Loucy (cell line): Measurements from ENCODE around the gene NUP50.

ENCODE experiments used
- H2AFZ ChIP-seq: fragments of 200-600 bp; sonication (generic); 2 replicates; pipeline ENCODE4 v1.6.0; 2016; ENCODE audit warnings: antibody characterized with exemption, mild to moderate bottlenecking, low read length, moderate library complexity
- H3F3A ChIP-seq: fragments of 200-600 bp; 2 replicates; pipeline ENCODE4 v1.6.0; 2016; ENCODE audit warnings: antibody characterized with exemption, low read depth, mild to moderate bottlenecking
- H3K27me3 ChIP-seq: fragments of 200-600 bp; sonication (generic); 2 replicates; pipeline ENCODE4 v1.6.1; 2014; ENCODE audit warnings: low read length, mild to moderate bottlenecking; ENCODE audit not compliant: insufficient read depth, poor library complexity, severe bottlenecking
- H3K36me3 ChIP-seq: fragments of 200-600 bp; sonication (generic); 2 replicates; pipeline ENCODE4 v1.6.1; 2016; ENCODE audit warnings: low read length; ENCODE audit not compliant: insufficient read depth
- H3K4me1 ChIP-seq: fragments of 200-600 bp; sonication (generic); 2 replicates; pipeline ENCODE4 v1.5.1; 2014; ENCODE audit warnings: low read length, mild to moderate bottlenecking; ENCODE audit not compliant: insufficient read depth, poor library complexity, severe bottlenecking
- H3K4me2 ChIP-seq: fragments of 200-600 bp; sonication (generic); 2 replicates; pipeline ENCODE4 v1.6.0; 2014; ENCODE audit warnings: antibody characterized with exemption, low read length, low read depth, mild to moderate bottlenecking; ENCODE audit not compliant: poor library complexity, severe bottlenecking
- H3K4me3 ChIP-seq: fragments of 200-600 bp; sonication (generic); 2 replicates; pipeline ENCODE4 v1.5.1; 2014; ENCODE audit warnings: low read length, mild to moderate bottlenecking, mixed read lengths; ENCODE audit not compliant: poor library complexity, severe bottlenecking
- H3K79me2 ChIP-seq: fragments of 200-600 bp; sonication (generic); 2 replicates; pipeline ENCODE4 v1.6.1; 2014; ENCODE audit warnings: low read length; ENCODE audit not compliant: insufficient read depth
- H3K9ac ChIP-seq: fragments of 200-600 bp; sonication (generic); 2 replicates; pipeline ENCODE4 v1.6.0; 2014; ENCODE audit warnings: mild to moderate bottlenecking, low read depth, low read length, moderate library complexity; ENCODE audit not compliant: poor library complexity, severe bottlenecking
- H3K9me2 ChIP-seq: fragments of 200-600 bp; sonication (generic); replicated peaks from 2 replicates; pipeline ENCODE4 v1.6.1; 2016; ENCODE audit warnings: low read depth, low read length, mixed read lengths
- H3K9me3 ChIP-seq: fragments of 200-600 bp; sonication (generic); 2 replicates; pipeline ENCODE4 v1.6.1; 2014; ENCODE audit warnings: mild to moderate bottlenecking, antibody characterized with exemption, low read length, low read depth; ENCODE audit not compliant: insufficient read depth
- H4K20me1 ChIP-seq: fragments of 200-600 bp; sonication (generic); 2 replicates; pipeline ENCODE4 v1.6.0; 2014; ENCODE audit warnings: antibody characterized with exemption, low read length, mild to moderate bottlenecking; ENCODE audit not compliant: insufficient read depth, poor library complexity, severe bottlenecking
- CTCF ChIP-seq: fragments of 200-600 bp; sonication (generic); conservative IDR thresholded peaks from 2 replicates; pipeline ENCODE4 v1.5.1; 2014; ENCODE audit warnings: mild to moderate bottlenecking, antibody characterized with exemption, low read length
- EZH2phosphoT487 ChIP-seq: fragments of 200-600 bp; IDR thresholded peaks from 2 replicates; pipeline ENCODE4 v1.6.1; 2018; ENCODE audit warnings: antibody characterized with exemption, mild to moderate bottlenecking, moderate library complexity, borderline replicate concordance

Gene NUP50

GRCh38 chr22:45142376-45142775 lies 21.3 kb upstream of the NUP50 start:
- Histone ChIP-seq H3K4me2 (no peak overlapping the region), H4K20me1 (no peaks in the 10 kb centered on the region), H2AFZ (no peak overlapping the region), H3K9me3 (peaks cover 5% of the 10 kb centered on the region; the same call in 1 of the 2 replicates), H3F3A (no peaks in the 10 kb centered on the region), H3K4me1 (no peaks in the 10 kb centered on the region), H3K79me2 (no peaks in the 10 kb centered on the region), H3K9ac (no peak overlapping the region), H3K27me3 (no peaks in the 10 kb centered on the region), H3K36me3 (no peaks in the 10 kb centered on the region), H3K4me3 (no peak overlapping the region), H3K9me2 (no peaks in the 10 kb centered on the region)
- TF ChIP-seq EZH2phosphoT487 (no peak), CTCF (no peak)

GRCh38 chr22:45144916-45145315 lies 18.8 kb upstream of the NUP50 start:
- no peaks in the 10 kb centered on the region for H3K27me3 ChIP-seq
- H3K4me3 ChIP-seq = no peak overlapping the region
- no peak overlapping the region for H3K9ac ChIP-seq
- no peaks in the 10 kb centered on the region for H3K36me3 ChIP-seq
- H4K20me1 ChIP-seq = no peaks in the 10 kb centered on the region
- H3K79me2 ChIP-seq = no peaks in the 10 kb centered on the region
- peaks cover 5% of the 10 kb centered on the region; the same call in 1 of the 2 replicates for H3K9me3 ChIP-seq
- H3F3A ChIP-seq = no peaks in the 10 kb centered on the region
- H2AFZ ChIP-seq = no peak overlapping the region
- no peak overlapping the region for H3K4me2 ChIP-seq
- H3K4me1 ChIP-seq = peaks cover under 1% of the 10 kb centered on the region
- no peak for TF ChIP-seq EZH2phosphoT487
- no peaks in the 10 kb centered on the region for H3K9me2 ChIP-seq

- peaks cover 22% of the 10 kb centered on the region for H3K4me1 ChIP-seq
- H3K9me3 ChIP-seq = no peaks in the 10 kb centered on the region
- H3F3A ChIP-seq = no peaks in the 10 kb centered on the region
- H3K27me3 ChIP-seq = no peaks in the 10 kb centered on the region
- H4K20me1 ChIP-seq = no peaks in the 10 kb centered on the region
- no peaks in the 10 kb centered on the region for H3K36me3 ChIP-seq
- H3K4me2 ChIP-seq = no peak overlapping the region
- H3K9ac ChIP-seq = no peak overlapping the region
- H3K9me2 ChIP-seq = no peaks in the 10 kb centered on the region
- H3K4me3 ChIP-seq = no peak overlapping the region
- no peaks in the 10 kb centered on the region for H3K79me2 ChIP-seq
- TF ChIP-seq CTCF (no peak), EZH2phosphoT487 (no peak)
- H2AFZ ChIP-seq = no peak overlapping the region
Measured at GRCh38 chr22:45149671-45150070, 14.1 kb upstream of the NUP50 start.

- Histone ChIP-seq H3K9me2 (no peaks in the 10 kb centered on the region), H3K79me2 (no peaks in the 10 kb centered on the region), H3K36me3 (no peaks in the 10 kb centered on the region), H3K4me1 (peaks cover 22% of the 10 kb centered on the region), H3K4me2 (no peak overlapping the region), H3K27me3 (no peaks in the 10 kb centered on the region), H3F3A (no peaks in the 10 kb centered on the region), H3K9me3 (no peaks in the 10 kb centered on the region), H3K9ac (no peak overlapping the region), H2AFZ (no peak overlapping the region), H4K20me1 (no peaks in the 10 kb centered on the region), H3K4me3 (no peak overlapping the region)
- TF ChIP-seq CTCF = no peak
- TF ChIP-seq EZH2phosphoT487 = no peak
Measured at GRCh38 chr22:45150139-45150538, 13.6 kb upstream of the NUP50 start.
